Panc1 (cell line): ENCODE measurements around the gene SLC7A9. TPM values are rescaled to one million over a fixed set of nuclear protein-coding genes. Genes with fewer than 3 reads are reported as not detected.

Source experiments
- ATAC-seq: fragments of 200-7000 bp; cut with Tn5 transposase; 2 replicates; pipeline ENCODE4 v1.9.1; 2020; ENCODE audit warnings: mild to moderate bottlenecking, moderate library complexity
- BruUV-seq: library from RNA; stranded (reverse); fragments of 400-500 nt; replicated peaks from 2 replicates; lab custom pipeline; 2021; lab: Mats Ljungman, UMichigan
- CTCF ChIA-PET: fragments of 300-600 bp; sonication (Branson Sonifier 250); formaldehyde crosslinking; loops from one replicate; lab custom pipeline; 2022; ENCODE audit warnings: antibody characterized with exemption; lab: Charles Lee
- POLR2A ChIA-PET: fragments of 300-600 bp; sonication (Branson Sonifier 250); formaldehyde crosslinking; loops from one replicate; lab custom pipeline; 2022; ENCODE audit warnings: antibody characterized with exemption; lab: Charles Lee
- DNase-seq: peaks from one replicate; pipeline ENCODE4 v3.0.0-alpha.2; 2010; ENCODE audit warnings: low read depth, low spot score
- H3K27ac ChIP-seq: 2 replicates; pipeline ENCODE4 v1.5.1; 2011; ENCODE audit warnings: mild to moderate bottlenecking, low read length, inconsistent platforms
- H3K27me3 ChIP-seq: fragments of 200-500 bp; sonication (Bioruptor generic); 2 replicates; pipeline ENCODE4 v1.6.0; 2014; ENCODE audit warnings: low read length, inconsistent platforms; ENCODE audit not compliant: control insufficient read depth, insufficient read depth
- H3K36me3 ChIP-seq: fragments of 200-500 bp; sonication (Bioruptor generic); 2 replicates; pipeline ENCODE4 v1.5.1; 2014; ENCODE audit warnings: inconsistent platforms, mild to moderate bottlenecking, low read length, moderate library complexity; ENCODE audit not compliant: control insufficient read depth, insufficient read depth
- H3K4me1 ChIP-seq: 2 replicates; pipeline ENCODE4 v1.5.1; 2011; ENCODE audit warnings: inconsistent platforms, mild to moderate bottlenecking, low read length, moderate library complexity; ENCODE audit not compliant: control insufficient read depth, insufficient read depth
- H3K4me3 ChIP-seq, 2 experiments: 2 replicates each; pipeline ENCODE4 v1.5.1; 2011 to 2012; ENCODE audit warnings: low read depth in 2 of 2, low read length in 2 of 2, mild to moderate bottlenecking in 2 of 2, inconsistent platforms in 1 of 2, moderate library complexity in 1 of 2
- H3K9me3 ChIP-seq: fragments of 200-500 bp; sonication (Bioruptor generic); 2 replicates; pipeline ENCODE4 v1.5.1; 2014; ENCODE audit warnings: low read depth, mild to moderate bottlenecking, inconsistent platforms, low read length, moderate library complexity; ENCODE audit not compliant: control insufficient read depth, insufficient read depth
- POLR2AphosphoS5 ChIP-seq: IDR thresholded peaks from 2 replicates; pipeline ENCODE4 v1.6.1; 2012; ENCODE audit warnings: mild to moderate bottlenecking, low read depth, low read length, moderate library complexity
- REST ChIP-seq, 2 experiments: IDR thresholded peaks; 2 replicates each; pipeline ENCODE4 v1.6.1; 2011 to 2012; ENCODE audit warnings: low read depth in 2 of 2, control low read depth in 1 of 2, low read length in 1 of 2, mild to moderate bottlenecking in 1 of 2, moderate library complexity in 1 of 2; ENCODE audit not compliant: insufficient read depth in 1 of 2
- SIN3A ChIP-seq: IDR thresholded peaks from 2 replicates; pipeline ENCODE4 v1.6.1; 2012; ENCODE audit warnings: low read depth, mild to moderate bottlenecking, low read length, moderate library complexity, borderline replicate concordance; ENCODE audit not compliant: insufficient read depth
- TCF7L2 ChIP-seq: IDR thresholded peaks from 2 replicates; pipeline ENCODE4 v1.6.1; 2011; ENCODE audit warnings: mild to moderate bottlenecking, low read depth, low read length, inconsistent platforms
- in situ Hi-C: cut with HindIII; loops from 2 replicates; pipeline ENCODE4 v1.10.0; 2016; ENCODE audit warnings: low sequenced_read_pairs, low pct_unique_long_range_greater_than_20kb
- intact Hi-C: fragments of 100-400 bp; cut with micrococcal nuclease; formaldehyde crosslinking; loops from one replicate; pipeline ENCODE4 v1.10.0; 2022; ENCODE audit not compliant: unreplicated experiment
- total RNA-seq: library from RNA; stranded (reverse); gene quantifications from one replicate; pipeline ENCODE4 v1.2.1, GENCODE V29; 2021; ENCODE audit not compliant: unreplicated experiment
- TF ChIP-seq, protein P1 (sequence below): fragments of 450-650 bp; IDR thresholded peaks from 2 replicates; pipeline ENCODE4 v1.5.1; 2017; ENCODE audit warnings: mild to moderate bottlenecking

The SLC7A9 gene
- total RNA-seq, 1 experiment from 2014 or later: 0.28 TPM

DNA sequence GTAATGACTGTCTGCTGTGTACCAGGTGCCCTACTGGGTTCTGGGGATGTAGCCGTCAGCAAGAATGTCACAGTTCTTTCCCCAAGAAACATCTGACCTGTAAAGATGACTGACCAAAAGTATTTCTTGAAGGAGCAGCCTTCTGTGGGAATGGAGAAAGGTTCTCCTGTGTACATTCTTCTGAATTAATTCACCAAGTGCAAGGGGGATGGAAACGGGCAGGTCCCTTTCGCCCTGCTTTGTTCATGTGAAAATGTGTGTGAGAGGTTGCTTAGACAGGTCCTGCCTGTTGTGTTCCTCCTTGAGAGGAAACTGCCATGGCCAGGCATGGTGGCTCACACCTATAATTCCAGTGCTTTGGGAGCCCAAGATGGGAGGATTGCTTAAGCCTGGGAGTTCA, 57.0 kb downstream of the SLC7A9 start:
- no peak for DNase-seq
- in situ Hi-C loops (no loop called here), intact Hi-C loops (no loop called here)
- TF ChIP-seq POLR2AphosphoS5 (no peak), TCF7L2 (no peak), REST (IDR thresholded peaks at IDR 0.05; ENCODE audit: insufficient read depth in 1 of 2, low read depth in 2 of 2, low read length in 1 of 2) (no peak), SIN3A (no peak)
- TF ChIP-seq, protein P1, sequence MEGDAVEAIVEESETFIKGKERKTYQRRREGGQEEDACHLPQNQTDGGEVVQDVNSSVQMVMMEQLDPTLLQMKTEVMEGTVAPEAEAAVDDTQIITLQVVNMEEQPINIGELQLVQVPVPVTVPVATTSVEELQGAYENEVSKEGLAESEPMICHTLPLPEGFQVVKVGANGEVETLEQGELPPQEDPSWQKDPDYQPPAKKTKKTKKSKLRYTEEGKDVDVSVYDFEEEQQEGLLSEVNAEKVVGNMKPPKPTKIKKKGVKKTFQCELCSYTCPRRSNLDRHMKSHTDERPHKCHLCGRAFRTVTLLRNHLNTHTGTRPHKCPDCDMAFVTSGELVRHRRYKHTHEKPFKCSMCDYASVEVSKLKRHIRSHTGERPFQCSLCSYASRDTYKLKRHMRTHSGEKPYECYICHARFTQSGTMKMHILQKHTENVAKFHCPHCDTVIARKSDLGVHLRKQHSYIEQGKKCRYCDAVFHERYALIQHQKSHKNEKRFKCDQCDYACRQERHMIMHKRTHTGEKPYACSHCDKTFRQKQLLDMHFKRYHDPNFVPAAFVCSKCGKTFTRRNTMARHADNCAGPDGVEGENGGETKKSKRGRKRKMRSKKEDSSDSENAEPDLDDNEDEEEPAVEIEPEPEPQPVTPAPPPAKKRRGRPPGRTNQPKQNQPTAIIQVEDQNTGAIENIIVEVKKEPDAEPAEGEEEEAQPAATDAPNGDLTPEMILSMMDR: no peak
- H3K9me3 ChIP-seq: no peaks in the 10 kb centered on the region
- ChIA-PET POLR2A (interaction anchor here (0.7 kb wide), 1 partner anchor 1941 kb away, joined by 3 read pairs; no protein-coding TSS in a partner anchor), CTCF (no interaction called here)
- no peak for ATAC-seq
- H3K27ac ChIP-seq: no peak overlapping the region
- no TSS peak for BruUV-seq
- no peaks in the 10 kb centered on the region for H3K36me3 ChIP-seq
- no peak overlapping the region for H3K4me3 ChIP-seq
- no peaks in the 10 kb centered on the region for H3K4me1 ChIP-seq
- H3K27me3 ChIP-seq: no peaks in the 10 kb centered on the region

DNA sequence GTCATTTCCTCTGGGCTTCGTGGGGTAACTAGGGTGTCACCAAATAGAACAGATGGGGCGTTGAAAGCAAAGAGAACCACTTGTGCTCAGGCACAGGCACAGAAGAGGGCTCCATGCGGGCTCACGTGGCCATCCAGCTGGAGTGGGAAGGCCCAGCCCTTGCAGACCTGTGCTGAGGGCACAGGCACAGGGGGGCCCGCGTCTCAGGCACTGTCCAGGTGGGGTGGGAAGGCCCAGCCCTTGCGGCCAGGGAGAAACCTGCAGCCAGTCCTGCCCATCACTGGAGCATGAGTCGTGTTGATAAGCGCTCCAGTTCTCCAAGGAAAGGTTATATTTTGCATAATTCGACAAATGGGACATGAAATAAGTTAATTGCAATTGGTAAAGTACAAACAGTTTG, 57.5 kb downstream of the SLC7A9 start:
- H3K9me3 ChIP-seq: no peaks in the 10 kb centered on the region
- intact Hi-C loops (no loop called here), in situ Hi-C loops (no loop called here)
- BruUV-seq: no TSS peak
- ATAC-seq: no peak
- H3K27me3 ChIP-seq: no peaks in the 10 kb centered on the region
- H3K27ac ChIP-seq: no peak overlapping the region
- no peak for DNase-seq
- no peak overlapping the region for H3K4me3 ChIP-seq
- no peak for TF ChIP-seq TCF7L2
- no peak for TF ChIP-seq REST (IDR thresholded peaks at IDR 0.05; ENCODE audit: insufficient read depth in 1 of 2, low read depth in 2 of 2, low read length in 1 of 2)
- TF ChIP-seq, protein P1: no peak
- TF ChIP-seq SIN3A: no peak
- TF ChIP-seq POLR2AphosphoS5: no peak
- H3K36me3 ChIP-seq: no peaks in the 10 kb centered on the region
- CTCF ChIA-PET: no interaction called here
- no peaks in the 10 kb centered on the region for H3K4me1 ChIP-seq
- POLR2A ChIA-PET: no interaction called here
